COR-L47 (cell line): ENCODE results near the gene OSBPL3.

Experiments used
- DNase-seq: peaks from one replicate; lab custom pipeline; 2025; lab: John Stamatoyannopoulos, UW

The OSBPL3 gene

GRCh38 chr7:24760968-24761367 is 219.0 kb downstream of the OSBPL3 start:
- no peak for DNase-seq

GRCh38 chr7:24757353-24758275 is 222.4 kb downstream of the OSBPL3 start, which contains the start of gene GSDME:
TSS of gene GSDME (minus strand) at chr7:24757464. CDS start at chr7:24749774, 7,690 bp downstream.
- peak; percentile 22 for DNase-seq

GRCh38 chr7:24756545-24757352 is 223.2 kb downstream of the OSBPL3 start:
- DNase-seq, result peak; percentile 22

- DNase-seq, result no peak
Observed at GRCh38 chr7:24755541-24756407, 224.2 kb downstream of the OSBPL3 start.

GRCh38 chr7:24754906-24755506 is 225.0 kb downstream of the OSBPL3 start:
- DNase-seq, result no peak

- no peak for DNase-seq
Observed at GRCh38 chr7:24752073-24752800, 227.7 kb downstream of the OSBPL3 start.

GRCh38 chr7:24751484-24751883 is 228.5 kb downstream of the OSBPL3 start:
- DNase-seq, result no peak

- DNase-seq, result no peak
Observed at GRCh38 chr7:24750441-24751055, 229.4 kb downstream of the OSBPL3 start.

GRCh38 chr7:24748521-24748920 is 231.5 kb downstream of the OSBPL3 start:
- DNase-seq, result no peak
